Measurements from ENCODE around the gene TUSC2. TPM values are rescaled to one million over a fixed set of nuclear protein-coding genes. Genes with fewer than 3 reads are reported as not detected.

The TUSC2 gene
- total RNA-seq, 1 experiment from 2014 or later, result 35.3 TPM

- intact Hi-C loops (cut with micrococcal nuclease; ENCODE audit: unreplicated experiment) (no loop called here), in situ Hi-C loops (cut with HindIII; ENCODE audit: low pct_unique_long_range_greater_than_20kb, low sequenced_read_pairs) (no loop called here)
- Histone ChIP-seq H3K27me3 (ENCODE audit: control insufficient read depth, insufficient read depth, low read length) (no peaks in the 10 kb centered on the region), H3K27ac (ENCODE audit: low read length) (no peak overlapping the region), H3K4me3 (ENCODE audit: low read depth in 2 of 2, low read length in 2 of 2) (peak overlapping the region; percentile 35 to 58), H3K9me3 (ENCODE audit: control insufficient read depth, insufficient read depth, low read depth, low read length) (no peaks in the 10 kb centered on the region), H3K36me3 (ENCODE audit: control insufficient read depth, insufficient read depth, low read length) (no peaks in the 10 kb centered on the region), H3K4me1 (ENCODE audit: control insufficient read depth, insufficient read depth, low read length) (no peaks in the 10 kb centered on the region)
- TF ChIP-seq CTCF (IDR thresholded peaks at IDR 0.05) (no peak), REST (IDR thresholded peaks at IDR 0.05; ENCODE audit: insufficient read depth in 1 of 2, low read depth in 2 of 2, low read length in 1 of 2) (no peak), POLR2AphosphoS5 (IDR thresholded peaks at IDR 0.05; ENCODE audit: low read depth, low read length) (no peak), SIN3A (IDR thresholded peaks at IDR 0.05; ENCODE audit: borderline replicate concordance, insufficient read depth, low read depth, low read length) (no peak), TCF7L2 (IDR thresholded peaks at IDR 0.05; ENCODE audit: low read depth, low read length) (no peak)
- CTCF ChIA-PET, result interaction anchor here (0.6 kb wide), 2 partner anchors 11 to 249 kb away, joined by 4 to 7 read pairs; no protein-coding TSS in a partner anchor
- BruUV-seq (replicated peaks), result no TSS peak
- POLR2A ChIA-PET, result no interaction called here
- peak; percentile 86 for ATAC-seq
- no peak for DNase-seq (ENCODE audit: low read depth, low spot score)
These were observed 37.2 kb upstream of the TUSC2 start for GRCh38 chr3:50365080-50365841.

- H3K4me3 ChIP-seq (ENCODE audit: low read depth in 2 of 2, low read length in 2 of 2), result peak overlapping the region; percentile 23 to 58; a peak in 3 of 4 replicates
- intact Hi-C loops (cut with micrococcal nuclease; ENCODE audit: unreplicated experiment), result no loop called here
- no TSS peak for BruUV-seq (replicated peaks)
These were observed 36.6 kb upstream of the TUSC2 start for GRCh38 chr3:50364573-50365079.

More at GRCh38 chr3:50364573-50365079, 36.6 kb upstream of the TUSC2 start:
- DNase-seq (ENCODE audit: low read depth, low spot score) (no peak), ATAC-seq (peak; percentile 37)
- Histone ChIP-seq H3K27ac (ENCODE audit: low read length) (no peak overlapping the region), H3K4me1 (ENCODE audit: control insufficient read depth, insufficient read depth, low read length) (no peaks in the 10 kb centered on the region), H3K27me3 (ENCODE audit: control insufficient read depth, insufficient read depth, low read length) (no peaks in the 10 kb centered on the region), H3K9me3 (ENCODE audit: control insufficient read depth, insufficient read depth, low read depth, low read length) (no peaks in the 10 kb centered on the region), H3K36me3 (ENCODE audit: control insufficient read depth, insufficient read depth, low read length) (no peaks in the 10 kb centered on the region)
- in situ Hi-C loops (cut with HindIII; ENCODE audit: low pct_unique_long_range_greater_than_20kb, low sequenced_read_pairs), result no loop called here
- ChIA-PET CTCF (interaction anchor here (0.6 kb wide), 1 partner anchor 250 kb away, joined by 7 read pairs; no protein-coding TSS in a partner anchor), POLR2A (no interaction called here)
- TF ChIP-seq REST (IDR thresholded peaks at IDR 0.05; ENCODE audit: insufficient read depth in 1 of 2, low read depth in 2 of 2, low read length in 1 of 2), result no peak

All from Panc1 (cell line).